22Rv1 (cell line): Measurements from ENCODE around the gene CYS1.

Experiments
- H3K27ac ChIP-seq: fragments of 450-650 bp; 2 replicates; pipeline ENCODE4 v1.5.1; 2017
- CTCF ChIP-seq: fragments of 450-650 bp; IDR thresholded peaks from 2 replicates; pipeline ENCODE4 v1.5.1; 2017; ENCODE audit warnings: mild to moderate bottlenecking
- ZFX ChIP-seq: fragments of 450-650 bp; IDR thresholded peaks from 2 replicates; pipeline ENCODE4 v1.6.1; 2017; ENCODE audit warnings: antibody characterized with exemption, borderline replicate concordance

Gene CYS1

GRCh38 chr2:10067881-10068280 is 12.3 kb downstream of the CYS1 start:
- no peak overlapping the region for H3K27ac ChIP-seq
- TF ChIP-seq CTCF = no peak
- no peak for TF ChIP-seq ZFX

- no peak overlapping the region for H3K27ac ChIP-seq
- TF ChIP-seq CTCF (no peak), ZFX (no peak)
Measured at GRCh38 chr2:10067330-10067729, 12.9 kb downstream of the CYS1 start.

- TF ChIP-seq CTCF (no peak), ZFX (no peak)
Measured at GRCh38 chr2:10065773-10066055, 14.5 kb downstream of the CYS1 start.

GRCh38 chr2:10064932-10065772 is 15.1 kb downstream of the CYS1 start:
- TF ChIP-seq ZFX (no peak), CTCF (no peak)
- H3K27ac ChIP-seq = no peak overlapping the region

More at GRCh38 chr2:10065773-10066055, 14.5 kb downstream of the CYS1 start:
- H3K27ac ChIP-seq = no peak overlapping the region

GRCh38 chr2:10063566-10063965 is 16.6 kb downstream of the CYS1 start:
- TF ChIP-seq ZFX (no peak), CTCF (no peak)
- no peak overlapping the region for H3K27ac ChIP-seq

GRCh38 chr2:10062931-10063365 is 17.3 kb downstream of the CYS1 start:
- H3K27ac ChIP-seq = no peak overlapping the region
- no peak for TF ChIP-seq CTCF
- no peak for TF ChIP-seq ZFX

- H3K27ac ChIP-seq = no peak overlapping the region
- TF ChIP-seq ZFX (no peak), CTCF (no peak)
Measured at GRCh38 chr2:10061221-10061925, 18.8 kb downstream of the CYS1 start.
